ENCODE results near the gene TCP1.

DNA sequence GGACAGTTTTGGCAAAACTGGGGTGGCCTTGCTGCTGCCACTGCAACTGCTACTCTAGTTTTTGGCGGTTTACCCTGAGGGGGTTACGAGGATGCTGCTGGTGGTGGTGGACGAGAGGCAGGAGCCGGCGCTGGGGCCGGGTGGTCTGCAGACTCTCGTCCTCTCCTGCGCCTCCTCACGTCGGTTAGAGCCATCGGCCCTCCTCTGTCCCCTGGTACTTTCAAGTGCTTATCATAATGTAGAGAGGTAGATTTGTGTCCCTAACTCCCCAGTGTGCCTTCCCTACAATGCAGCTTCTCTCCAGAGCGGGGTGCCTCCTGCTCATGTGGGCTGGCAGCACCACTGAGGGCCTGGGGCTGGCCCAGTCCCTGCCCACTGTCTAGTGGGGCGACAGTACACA is 36.6 kb upstream of the TCP1 start:
- no peak for TF ChIP-seq POLR2A (IDR thresholded peaks at IDR 0.05; ENCODE audit: low read length)
- no peak for TF ChIP-seq GATA1 (IDR thresholded peaks at IDR 0.05; ENCODE audit: low read depth, low read length)
